GM12878 (cell line): Measurements from ENCODE around the gene SELPLG. TPM values are rescaled to one million over a fixed set of nuclear protein-coding genes. Genes with fewer than 3 reads are reported as not detected.

Experiments used
- BACH1 ChIP-seq: fragments of 450-650 bp; IDR thresholded peaks from 2 replicates; pipeline ENCODE4 v1.6.1; 2017; ENCODE audit warnings: mild to moderate bottlenecking, borderline replicate concordance
- CHD2 ChIP-seq: IDR thresholded peaks from 2 replicates; pipeline ENCODE4 v1.6.1; 2011; ENCODE audit warnings: low read depth, low read length, improper control_type of control experiment, borderline replicate concordance
- NFYA ChIP-seq: IDR thresholded peaks from 2 replicates; pipeline ENCODE4 v1.6.1; 2011; ENCODE audit warnings: low read depth, mild to moderate bottlenecking, low read length, improper control_type of control experiment, borderline replicate concordance
- NR2F1 ChIP-seq: fragments of 450-650 bp; conservative IDR thresholded peaks from 2 replicates; pipeline ENCODE4 v1.6.1; 2017; ENCODE audit warnings: mild to moderate bottlenecking
- SUPT20H ChIP-seq: IDR thresholded peaks from 2 replicates; pipeline ENCODE4 v1.6.1; 2011; ENCODE audit warnings: low read depth, mild to moderate bottlenecking, low read length, moderate library complexity, borderline replicate concordance; ENCODE audit not compliant: control insufficient read depth
- polyA plus RNA-seq, 11 experiments: library from polyadenylated mRNA; depleted of rRNA in 4 of 11; unstranded in 6 of 11; stranded (reverse) in 5 of 11; fragments of >200 nt; fragmentation: Nextera tagmentation in 4 of 11; fragmentation: Illumina TruSeq in 1 of 11; extraction: Ambion mirVana in 4 of 11; extraction: Trizol in 1 of 11; gene quantifications; 1 replicate in 1 of 11; 2 replicates in 10 of 11; pipeline versions ENCODE4 v1.2.1 to v1.2.3, GENCODE V29; 2011 to 2016; ENCODE audit warnings: inconsistent platforms in 2 of 11, missing spikeins in 2 of 11, low read depth in 1 of 11
- total RNA-seq, 4 experiments: library from RNA; depleted of rRNA in 3 of 4; stranded (reverse); fragments of >200 nt in 3 of 4; fragmentation: Illumina TruSeq in 1 of 4; extraction: Trizol in 1 of 4; gene quantifications; 2 replicates each; pipeline versions ENCODE4 v1.2.1 to v1.2.3, GENCODE V29; 2013 to 2021
- TF ChIP-seq, protein P1 (sequence below): fragments of 450-650 bp; IDR thresholded peaks from 2 replicates; pipeline ENCODE4 v1.6.1; 2016; ENCODE audit warnings: mild to moderate bottlenecking, moderate library complexity, borderline replicate concordance
- TF ChIP-seq, protein P2 (sequence below): IDR thresholded peaks from 2 replicates; pipeline ENCODE4 v1.6.1; 2012; ENCODE audit warnings: low read depth, low read length, improper control_type of control experiment
- TF ChIP-seq, protein P3 (sequence below): fragments of 450-650 bp; IDR thresholded peaks from 2 replicates; pipeline ENCODE4 v1.6.1; 2018; ENCODE audit warnings: mild to moderate bottlenecking, low read depth, moderate library complexity; ENCODE audit not compliant: partially characterized antibody

SELPLG gene
- total and polyA plus RNA-seq, 10 of the 15 experiments (the other 5 are each of a cell fraction or from before 2014, with no cell fraction given): 3.2 to 32.3 (median 23.9) TPM

DNA sequence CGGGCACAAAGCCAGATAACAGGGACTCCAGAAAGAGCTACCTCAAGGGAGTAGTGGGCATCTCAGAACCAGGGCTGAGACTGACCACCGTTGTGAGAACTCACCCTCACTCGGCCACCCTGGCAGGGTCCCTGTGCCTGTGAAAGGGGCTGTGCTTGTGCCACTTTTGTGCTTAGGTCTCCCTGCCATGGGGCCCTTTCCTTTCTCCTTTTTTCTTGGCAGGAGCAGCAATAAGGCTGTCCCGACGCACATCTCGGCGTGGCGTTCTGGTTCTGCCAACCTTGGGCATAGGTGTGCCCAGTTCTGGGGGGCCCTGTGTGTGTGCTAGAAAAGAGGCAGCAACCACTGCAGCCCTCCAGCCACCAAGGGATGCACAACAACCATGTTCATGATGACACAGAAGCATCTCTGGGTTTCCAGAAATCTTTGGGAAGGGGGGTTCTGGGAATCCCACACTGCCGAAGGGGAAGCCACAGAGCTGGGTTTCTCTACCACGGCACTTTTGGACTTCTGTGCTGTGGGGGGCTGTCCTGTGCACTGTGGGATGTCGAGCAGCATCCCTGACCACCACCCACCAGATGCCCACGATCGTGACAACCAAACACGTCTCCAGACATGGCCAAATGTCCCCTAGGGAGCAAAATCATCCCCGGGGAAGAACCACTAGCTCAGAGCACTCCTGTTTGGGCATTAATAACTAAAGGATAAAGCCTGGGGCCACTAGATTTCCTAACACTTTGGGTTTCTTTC, 22.7 kb downstream of the SELPLG start (continued):
- TF ChIP-seq CHD2 (no peak), SUPT20H (no peak), NFYA (no peak), NR2F1 (no peak), BACH1 (no peak)
- TF ChIP-seq, protein P1, sequence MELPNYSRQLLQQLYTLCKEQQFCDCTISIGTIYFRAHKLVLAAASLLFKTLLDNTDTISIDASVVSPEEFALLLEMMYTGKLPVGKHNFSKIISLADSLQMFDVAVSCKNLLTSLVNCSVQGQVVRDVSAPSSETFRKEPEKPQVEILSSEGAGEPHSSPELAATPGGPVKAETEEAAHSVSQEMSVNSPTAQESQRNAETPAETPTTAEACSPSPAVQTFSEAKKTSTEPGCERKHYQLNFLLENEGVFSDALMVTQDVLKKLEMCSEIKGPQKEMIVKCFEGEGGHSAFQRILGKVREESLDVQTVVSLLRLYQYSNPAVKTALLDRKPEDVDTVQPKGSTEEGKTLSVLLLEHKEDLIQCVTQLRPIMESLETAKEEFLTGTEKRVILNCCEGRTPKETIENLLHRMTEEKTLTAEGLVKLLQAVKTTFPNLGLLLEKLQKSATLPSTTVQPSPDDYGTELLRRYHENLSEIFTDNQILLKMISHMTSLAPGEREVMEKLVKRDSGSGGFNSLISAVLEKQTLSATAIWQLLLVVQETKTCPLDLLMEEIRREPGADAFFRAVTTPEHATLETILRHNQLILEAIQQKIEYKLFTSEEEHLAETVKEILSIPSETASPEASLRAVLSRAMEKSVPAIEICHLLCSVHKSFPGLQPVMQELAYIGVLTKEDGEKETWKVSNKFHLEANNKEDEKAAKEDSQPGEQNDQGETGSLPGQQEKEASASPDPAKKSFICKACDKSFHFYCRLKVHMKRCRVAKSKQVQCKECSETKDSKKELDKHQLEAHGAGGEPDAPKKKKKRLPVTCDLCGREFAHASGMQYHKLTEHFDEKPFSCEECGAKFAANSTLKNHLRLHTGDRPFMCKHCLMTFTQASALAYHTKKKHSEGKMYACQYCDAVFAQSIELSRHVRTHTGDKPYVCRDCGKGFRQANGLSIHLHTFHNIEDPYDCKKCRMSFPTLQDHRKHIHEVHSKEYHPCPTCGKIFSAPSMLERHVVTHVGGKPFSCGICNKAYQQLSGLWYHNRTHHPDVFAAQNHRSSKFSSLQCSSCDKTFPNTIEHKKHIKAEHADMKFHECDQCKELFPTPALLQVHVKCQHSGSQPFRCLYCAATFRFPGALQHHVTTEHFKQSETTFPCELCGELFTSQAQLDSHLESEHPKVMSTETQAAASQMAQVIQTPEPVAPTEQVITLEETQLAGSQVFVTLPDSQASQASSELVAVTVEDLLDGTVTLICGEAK: no peak
- TF ChIP-seq, protein P2, sequence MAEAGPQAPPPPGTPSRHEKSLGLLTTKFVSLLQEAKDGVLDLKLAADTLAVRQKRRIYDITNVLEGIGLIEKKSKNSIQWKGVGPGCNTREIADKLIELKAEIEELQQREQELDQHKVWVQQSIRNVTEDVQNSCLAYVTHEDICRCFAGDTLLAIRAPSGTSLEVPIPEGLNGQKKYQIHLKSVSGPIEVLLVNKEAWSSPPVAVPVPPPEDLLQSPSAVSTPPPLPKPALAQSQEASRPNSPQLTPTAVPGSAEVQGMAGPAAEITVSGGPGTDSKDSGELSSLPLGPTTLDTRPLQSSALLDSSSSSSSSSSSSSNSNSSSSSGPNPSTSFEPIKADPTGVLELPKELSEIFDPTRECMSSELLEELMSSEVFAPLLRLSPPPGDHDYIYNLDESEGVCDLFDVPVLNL: no peak
- TF ChIP-seq, protein P3, sequence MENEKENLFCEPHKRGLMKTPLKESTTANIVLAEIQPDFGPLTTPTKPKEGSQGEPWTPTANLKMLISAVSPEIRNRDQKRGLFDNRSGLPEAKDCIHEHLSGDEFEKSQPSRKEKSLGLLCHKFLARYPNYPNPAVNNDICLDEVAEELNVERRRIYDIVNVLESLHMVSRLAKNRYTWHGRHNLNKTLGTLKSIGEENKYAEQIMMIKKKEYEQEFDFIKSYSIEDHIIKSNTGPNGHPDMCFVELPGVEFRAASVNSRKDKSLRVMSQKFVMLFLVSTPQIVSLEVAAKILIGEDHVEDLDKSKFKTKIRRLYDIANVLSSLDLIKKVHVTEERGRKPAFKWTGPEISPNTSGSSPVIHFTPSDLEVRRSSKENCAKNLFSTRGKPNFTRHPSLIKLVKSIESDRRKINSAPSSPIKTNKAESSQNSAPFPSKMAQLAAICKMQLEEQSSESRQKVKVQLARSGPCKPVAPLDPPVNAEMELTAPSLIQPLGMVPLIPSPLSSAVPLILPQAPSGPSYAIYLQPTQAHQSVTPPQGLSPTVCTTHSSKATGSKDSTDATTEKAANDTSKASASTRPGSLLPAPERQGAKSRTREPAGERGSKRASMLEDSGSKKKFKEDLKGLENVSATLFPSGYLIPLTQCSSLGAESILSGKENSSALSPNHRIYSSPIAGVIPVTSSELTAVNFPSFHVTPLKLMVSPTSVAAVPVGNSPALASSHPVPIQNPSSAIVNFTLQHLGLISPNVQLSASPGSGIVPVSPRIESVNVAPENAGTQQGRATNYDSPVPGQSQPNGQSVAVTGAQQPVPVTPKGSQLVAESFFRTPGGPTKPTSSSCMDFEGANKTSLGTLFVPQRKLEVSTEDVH: no peak
